Mesenchymal stem cell (in vitro differentiated cells and primary cell): ENCODE results near the gene AHDC1.

Experiments used
- DNase-seq: peaks from one replicate; pipeline ENCODE4 v3.0.0-alpha.2; 2013
- H2AFZ ChIP-seq: one replicate; pipeline ENCODE4 v1.6.1; 2013; ENCODE audit warnings: low read depth, mild to moderate bottlenecking, control low read depth, inconsistent platforms, low read length, moderate library complexity
- H2AK5ac ChIP-seq: 2 replicates; pipeline ENCODE4 v1.6.1; 2013; ENCODE audit warnings: low read length, moderate library complexity, mild to moderate bottlenecking, inconsistent platforms; ENCODE audit not compliant: severe bottlenecking
- H2BK120ac ChIP-seq: one replicate; pipeline ENCODE4 v1.6.1; 2013; ENCODE audit warnings: low read depth, mild to moderate bottlenecking, inconsistent platforms, low read length, moderate library complexity
- H2BK12ac ChIP-seq, 2 experiments: one replicate each; pipeline ENCODE4 v1.6.1; 2013; ENCODE audit warnings: inconsistent platforms in 2 of 2, low read length in 2 of 2, mild to moderate bottlenecking in 2 of 2, moderate library complexity in 2 of 2, control low read depth in 1 of 2
- H2BK15ac ChIP-seq: one replicate; pipeline ENCODE4 v1.6.1; 2013; ENCODE audit warnings: mild to moderate bottlenecking, low read depth, inconsistent platforms; ENCODE audit not compliant: poor library complexity, severe bottlenecking
- H2BK5ac ChIP-seq: 2 replicates; pipeline ENCODE4 v1.6.1; 2013; ENCODE audit warnings: low read depth, mild to moderate bottlenecking, low read length, control low read depth, inconsistent platforms; ENCODE audit not compliant: poor library complexity, severe bottlenecking
- H3K14ac ChIP-seq, 2 experiments: one replicate each; pipeline ENCODE4 v1.6.1; 2013; ENCODE audit warnings: inconsistent platforms in 2 of 2, low read length in 2 of 2, control low read depth in 1 of 2, mild to moderate bottlenecking in 1 of 2, moderate library complexity in 1 of 2
- H3K18ac ChIP-seq, 2 experiments: one replicate each; pipeline ENCODE4 v1.6.1; 2013; ENCODE audit warnings: inconsistent platforms in 2 of 2, low read length in 2 of 2, control low read depth in 1 of 2, low read depth in 1 of 2, mild to moderate bottlenecking in 1 of 2
- H3K23ac ChIP-seq, 2 experiments: one replicate each; pipeline ENCODE4 v1.6.1; 2013; ENCODE audit warnings: inconsistent platforms in 2 of 2, low read length in 2 of 2, mild to moderate bottlenecking in 2 of 2, moderate library complexity in 2 of 2, control low read depth in 1 of 2
- H3K27ac ChIP-seq: 2 replicates; pipeline ENCODE4 v1.5.1; 2013; ENCODE audit warnings: mild to moderate bottlenecking, moderate library complexity, low read length, control low read depth, inconsistent platforms; ENCODE audit not compliant: poor library complexity, severe bottlenecking
- H3K27me3 ChIP-seq, 2 experiments: 2 replicates each; pipeline versions ENCODE4 v1.6.1 to v1.7.0; 2013; ENCODE audit warnings: low read length in 2 of 2, mild to moderate bottlenecking in 2 of 2, moderate library complexity in 2 of 2, control low read depth in 1 of 2, inconsistent platforms in 1 of 2; ENCODE audit not compliant: control insufficient read depth in 1 of 2, insufficient read depth in 1 of 2
- H3K36me3 ChIP-seq, 2 experiments: 2 replicates each; pipeline versions ENCODE4 v1.6.1 to v1.7.0; 2013; ENCODE audit warnings: low read length in 2 of 2, control low read depth in 1 of 2, inconsistent platforms in 1 of 2, low read depth in 1 of 2, mild to moderate bottlenecking in 1 of 2; ENCODE audit not compliant: insufficient read depth in 2 of 2, control insufficient read depth in 1 of 2
- H3K4ac ChIP-seq, 2 experiments: one replicate each; pipeline ENCODE4 v1.6.1; 2013; ENCODE audit warnings: inconsistent platforms in 2 of 2, low read length in 2 of 2, mild to moderate bottlenecking in 2 of 2, moderate library complexity in 2 of 2, control low read depth in 1 of 2, low read depth in 1 of 2
- H3K4me1 ChIP-seq: 2 replicates; pipeline ENCODE4 v1.6.1; 2013; ENCODE audit warnings: low read depth, low read length, control low read depth; ENCODE audit not compliant: control insufficient read depth, insufficient read depth
- H3K4me2 ChIP-seq: 2 replicates; pipeline ENCODE4 v1.6.1; 2013; ENCODE audit warnings: low read length, mild to moderate bottlenecking, inconsistent platforms; ENCODE audit not compliant: poor library complexity, severe bottlenecking
- H3K4me3 ChIP-seq, 2 experiments: 2 replicates each; pipeline versions ENCODE4 v1.5.1 to v1.7.0; 2013; ENCODE audit warnings: low read length in 2 of 2, mild to moderate bottlenecking in 2 of 2, control low read depth in 1 of 2, low read depth in 1 of 2; ENCODE audit not compliant: insufficient read depth in 1 of 2
- H3K79me1 ChIP-seq: replicated peaks from 2 replicates; pipeline ENCODE4 v1.6.1; 2013; ENCODE audit warnings: mild to moderate bottlenecking, control low read depth, low read length, inconsistent platforms; ENCODE audit not compliant: poor library complexity, severe bottlenecking
- H3K9ac ChIP-seq: 2 replicates; pipeline ENCODE4 v1.7.0; 2013; ENCODE audit warnings: mild to moderate bottlenecking, low read length, moderate library complexity
- H3K9me3 ChIP-seq: 2 replicates; pipeline ENCODE4 v1.7.0; 2013; ENCODE audit warnings: mild to moderate bottlenecking, low read length; ENCODE audit not compliant: control insufficient read depth
- H4K8ac ChIP-seq: one replicate; pipeline ENCODE4 v1.6.1; 2013; ENCODE audit warnings: inconsistent platforms, mild to moderate bottlenecking, low read length, moderate library complexity
- H4K91ac ChIP-seq: one replicate; pipeline ENCODE4 v1.6.1; 2013; ENCODE audit warnings: mild to moderate bottlenecking, low read length, inconsistent platforms
- WGBS: methylation state at CpG from one replicate; pipeline ENCODE4 v1.1.7; 2013; ENCODE audit warnings: mixed read lengths; 5-methylcytosine and 5-hydroxymethylcytosine counted together

The AHDC1 gene

GRCh38 chr1:27506703-27507102 is 97.2 kb downstream of the AHDC1 start:
- no peak overlapping the region for H2AFZ ChIP-seq
- H4K91ac ChIP-seq, result no peak overlapping the region
- no peaks in the 10 kb centered on the region for H3K9me3 ChIP-seq
- no peaks in the 10 kb centered on the region for H3K79me1 ChIP-seq
- H2BK5ac ChIP-seq, result no peak overlapping the region
- H3K23ac ChIP-seq, result no peak overlapping the region
- peak overlapping the region in 1 of 2 experiments; percentile 10 for H2BK12ac ChIP-seq
- no peak overlapping the region for H3K14ac ChIP-seq
- peaks cover 16% of the 10 kb centered on the region for H3K4me1 ChIP-seq
- H3K27me3 ChIP-seq, result no peaks in the 10 kb centered on the region
- no peak for DNase-seq
- H3K18ac ChIP-seq, result peak overlapping the region in 1 of 2 experiments; percentile 5
- no peaks in the 10 kb centered on the region for H3K36me3 ChIP-seq
- no peak overlapping the region for H3K4ac ChIP-seq
- H3K4me3 ChIP-seq, result no peak overlapping the region
- H3K9ac ChIP-seq, result no peak overlapping the region
- no peak overlapping the region for H2BK15ac ChIP-seq
- H2AK5ac ChIP-seq, result no peak overlapping the region
- WGBS, result 97% methylated on average over 6 of the region's 6 CpGs
- no peak overlapping the region for H3K4me2 ChIP-seq
- H2BK120ac ChIP-seq, result no peak overlapping the region
- H3K27ac ChIP-seq, result no peak overlapping the region
- H4K8ac ChIP-seq, result no peak overlapping the region

- H3K36me3 ChIP-seq, result no peaks in the 10 kb centered on the region
- H3K9ac ChIP-seq, result peak overlapping the region; percentile 89
- peak overlapping the region; percentile 95 for H2BK120ac ChIP-seq
- no peak overlapping the region for H2AK5ac ChIP-seq
- H3K4me2 ChIP-seq, result no peak overlapping the region
- H3K9me3 ChIP-seq, result no peaks in the 10 kb centered on the region
- H2BK5ac ChIP-seq, result no peak overlapping the region
- H3K79me1 ChIP-seq, result no peaks in the 10 kb centered on the region
- H2BK15ac ChIP-seq, result peak overlapping the region; percentile 12
- H3K23ac ChIP-seq, result no peak overlapping the region
- peak overlapping the region; percentile 80 for H3K27ac ChIP-seq
- peak overlapping the region; percentile 45 for H4K8ac ChIP-seq
- H4K91ac ChIP-seq, result peak overlapping the region; percentile 85
- H3K4me3 ChIP-seq, result no peak overlapping the region
- DNase-seq, result no peak
- peak overlapping the region; percentile 82 to 100 for H3K18ac ChIP-seq
- WGBS, result 73% methylated on average over 5 of the region's 5 CpGs
- H3K27me3 ChIP-seq, result no peaks in the 10 kb centered on the region
- peak overlapping the region in 1 of 2 experiments; percentile 6 for H3K14ac ChIP-seq
- peaks cover 16% of the 10 kb centered on the region for H3K4me1 ChIP-seq
- peak overlapping the region; percentile 29 for H2AFZ ChIP-seq
- peak overlapping the region; percentile 1 to 93 for H3K4ac ChIP-seq
- peak overlapping the region; percentile 85 to 88 for H2BK12ac ChIP-seq
Measured at GRCh38 chr1:27505420-27505680, 98.6 kb downstream of the AHDC1 start.

- peak overlapping the region in 1 of 2 experiments; percentile 6 for H3K14ac ChIP-seq
- H3K79me1 ChIP-seq, result no peaks in the 10 kb centered on the region
- H4K91ac ChIP-seq, result peak overlapping the region; percentile 90
- peak overlapping the region; percentile 50 for H2AK5ac ChIP-seq
- 18% methylated on average over 13 of the region's 13 CpGs for WGBS
- H3K4me1 ChIP-seq, result peaks cover 16% of the 10 kb centered on the region
- peak overlapping the region; percentile 95 for H2BK120ac ChIP-seq
- no peak overlapping the region for H3K23ac ChIP-seq
- no peaks in the 10 kb centered on the region for H3K36me3 ChIP-seq
- H2BK12ac ChIP-seq, result peak overlapping the region; percentile 85 to 98
- peak overlapping the region; percentile 86 to 100 for H3K18ac ChIP-seq
- peak overlapping the region; percentile 92 for H2BK15ac ChIP-seq
- peak overlapping the region; percentile 80 for H3K27ac ChIP-seq
- no peaks in the 10 kb centered on the region for H3K9me3 ChIP-seq
- H3K4me2 ChIP-seq, result peak overlapping the region; percentile 19
- no peak overlapping the region for H2BK5ac ChIP-seq
- no peaks in the 10 kb centered on the region for H3K27me3 ChIP-seq
- peak; percentile 87 for DNase-seq
- H3K9ac ChIP-seq, result peak overlapping the region; percentile 89
- peak overlapping the region; percentile 29 for H2AFZ ChIP-seq
- H4K8ac ChIP-seq, result peak overlapping the region; percentile 100
- H3K4ac ChIP-seq, result peak overlapping the region; percentile 93 to 97
- H3K4me3 ChIP-seq, result peak overlapping the region in 1 of 2 experiments; percentile 18
Measured at GRCh38 chr1:27504588-27505419, 99.1 kb downstream of the AHDC1 start.

GRCh38 chr1:27503844-27504587 is 99.9 kb downstream of the AHDC1 start:
- Histone ChIP-seq H2AK5ac (peak overlapping the region; percentile 40), H3K79me1 (no peaks in the 10 kb centered on the region), H3K23ac (no peak overlapping the region), H4K8ac (peak overlapping the region; percentile 99), H2BK5ac (no peak overlapping the region), H3K27me3 (no peaks in the 10 kb centered on the region), H2BK120ac (peak overlapping the region; percentile 95), H4K91ac (peak overlapping the region; percentile 74), H3K9ac (peak overlapping the region; percentile 89), H3K9me3 (no peaks in the 10 kb centered on the region), H2BK15ac (peak overlapping the region; percentile 92), H3K36me3 (no peaks in the 10 kb centered on the region), H3K4ac (peak overlapping the region; percentile 76 to 100), H3K4me1 (peaks cover 14% of the 10 kb centered on the region), H3K14ac (peak overlapping the region in 1 of 2 experiments; percentile 87), H3K18ac (peak overlapping the region; percentile 68 to 84), H3K4me2 (peak overlapping the region; percentile 35), H2BK12ac (peak overlapping the region; percentile 47 to 97), H3K4me3 (peak overlapping the region in 1 of 2 experiments; percentile 9), H2AFZ (no peak overlapping the region), H3K27ac (peak overlapping the region; percentile 73)
- WGBS, result 35% methylated on average over 11 of the region's 12 CpGs
- DNase-seq, result no peak
